GM21515 (cell line): ENCODE data around the gene RNF43.

Experiments
- ATAC-seq: cut with Tn5 transposase; IDR thresholded peaks from one replicate; pipeline ENCODE4 v1.9.1; 2021; ENCODE audit not compliant: unreplicated experiment

The RNF43 gene

DNA sequence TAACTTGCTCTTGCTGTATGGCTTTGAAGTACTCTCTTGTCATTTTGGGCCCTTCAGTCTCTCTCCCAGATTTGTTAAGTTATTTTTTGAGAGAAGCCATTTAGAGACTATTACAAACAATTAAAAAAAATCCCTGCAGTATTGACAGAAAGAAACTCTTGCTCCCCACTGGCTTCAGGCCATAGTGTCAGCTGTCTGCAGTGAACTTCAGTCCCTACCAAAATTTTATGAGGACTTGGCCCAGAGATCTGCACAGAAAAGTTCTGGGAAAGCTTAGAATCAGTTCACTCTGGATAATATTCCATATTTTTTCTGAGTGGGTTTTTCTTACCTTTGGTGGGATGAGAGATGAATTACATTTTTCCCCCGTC lies 34.5 kb downstream of the RNF43 start:
- ATAC-seq, result no peak

DNA sequence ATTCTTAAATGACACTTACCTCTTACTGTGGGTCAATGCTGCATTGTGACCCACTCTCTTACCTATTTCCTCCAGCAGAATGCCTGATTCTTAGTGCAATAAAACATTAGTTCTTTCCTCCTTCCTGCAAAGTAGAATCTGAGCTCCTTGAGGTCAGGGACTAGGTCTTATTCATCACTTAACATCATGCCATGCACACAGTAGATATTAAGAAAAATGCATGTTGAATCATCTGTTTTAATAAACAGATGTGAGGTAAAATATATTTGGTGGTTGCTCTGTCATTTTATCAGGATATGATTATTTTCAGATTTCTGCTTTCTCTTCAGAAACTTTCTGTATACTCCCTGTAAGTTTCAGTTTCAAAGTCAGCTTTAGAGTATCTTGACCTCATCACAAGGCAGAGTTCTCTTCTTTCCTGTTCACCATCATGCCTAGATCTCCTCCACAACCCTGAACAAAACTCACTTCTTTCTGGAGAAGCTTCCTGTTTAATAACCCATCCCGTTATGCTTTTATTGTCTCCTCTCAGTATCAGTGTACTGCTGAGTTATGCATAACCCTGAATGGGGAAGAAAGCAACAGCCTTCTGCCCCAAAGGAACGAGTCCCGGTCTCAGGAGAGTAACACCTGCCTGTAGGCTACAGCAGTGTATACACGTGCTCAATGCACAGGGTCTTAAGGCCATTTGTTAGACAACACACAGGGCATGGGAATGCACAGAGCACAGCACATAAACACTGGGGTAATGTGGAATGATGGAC lies 35.0 kb downstream of the RNF43 start:
- ATAC-seq, result peak; percentile 68

- ATAC-seq, result no peak
Observed at GRCh38 chr17:58381124-58382035, 36.0 kb downstream of the RNF43 start.

- ATAC-seq, result no peak
Observed at GRCh38 chr17:58380207-58381123, 36.9 kb downstream of the RNF43 start.

DNA sequence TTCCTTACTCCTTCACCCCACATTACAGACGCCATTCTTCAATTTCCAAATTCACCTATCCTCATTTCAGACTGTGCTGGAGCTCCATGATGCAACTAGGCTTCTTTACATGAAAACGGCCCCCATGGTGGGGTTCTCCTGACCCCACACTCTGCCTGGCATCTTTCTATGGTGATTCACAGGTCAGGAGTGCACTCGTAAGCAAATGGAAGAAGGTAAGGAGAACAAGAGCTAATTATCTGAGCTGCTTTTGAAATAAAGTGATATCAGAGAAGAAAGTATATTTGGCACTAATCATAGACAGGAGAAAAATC lies 37.9 kb downstream of the RNF43 start:
- ATAC-seq, result no peak

DNA sequence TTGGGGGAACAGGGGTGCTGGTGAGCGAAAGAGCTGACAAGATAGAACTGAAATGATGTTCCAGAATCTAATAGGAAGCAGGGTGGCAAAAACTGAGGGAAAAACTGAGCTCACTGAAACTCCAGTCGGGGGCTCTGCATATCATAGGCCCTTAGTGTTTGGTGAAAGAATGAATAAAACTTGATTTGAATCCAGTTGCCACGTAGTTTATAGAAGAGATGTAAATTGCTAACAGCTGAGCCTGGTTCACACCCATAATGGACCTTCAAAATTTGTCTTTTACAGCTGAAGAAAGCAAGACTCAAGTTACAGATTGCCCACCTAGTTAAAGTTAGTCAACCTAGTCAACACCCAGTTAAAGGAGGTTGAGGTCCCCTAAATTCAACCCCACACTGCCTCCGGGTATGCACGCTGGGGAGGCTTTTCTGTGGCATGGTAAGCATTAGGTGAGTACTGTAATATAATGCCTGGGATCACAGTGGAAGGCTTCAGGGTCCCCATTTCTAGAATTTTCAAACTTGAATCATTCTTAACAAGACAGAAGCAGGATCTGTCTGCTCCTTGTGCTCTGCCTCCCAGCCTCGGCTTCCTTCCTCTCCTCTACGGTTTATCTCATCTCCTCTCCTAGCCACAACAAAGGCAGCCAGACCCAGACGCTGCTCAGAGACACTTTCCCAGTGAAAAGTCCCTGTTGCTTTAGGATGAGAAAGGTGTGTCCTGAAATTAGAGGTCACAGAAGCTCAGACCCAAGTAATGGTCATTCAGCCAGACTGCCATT lies 38.4 kb downstream of the RNF43 start:
- ATAC-seq, result no peak

DNA sequence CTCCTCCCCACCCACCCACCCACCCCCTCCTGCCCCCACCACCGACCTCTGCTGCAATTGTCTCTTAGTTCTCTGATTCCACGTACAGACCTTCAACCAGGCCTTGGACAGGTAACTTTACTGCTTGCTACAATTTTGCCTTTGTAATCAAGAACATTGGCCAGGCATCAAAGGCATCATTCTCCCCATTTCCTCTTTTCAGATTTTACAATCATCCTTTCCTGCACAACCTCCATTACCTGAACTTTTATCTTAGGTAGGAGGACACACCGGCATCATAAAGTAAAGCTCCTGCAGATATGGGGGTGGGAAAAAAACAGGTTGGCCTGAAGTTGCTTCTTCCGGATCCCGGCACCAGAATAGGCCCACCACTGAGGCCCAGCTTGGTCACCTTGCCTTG lies 39.7 kb downstream of the RNF43 start:
- no peak for ATAC-seq

- ATAC-seq, result no peak
Observed at GRCh38 chr17:58377093-58377601, 40.2 kb downstream of the RNF43 start.

- no peak for ATAC-seq
Observed at GRCh38 chr17:58376472-58377000, 40.8 kb downstream of the RNF43 start.

GRCh38 chr17:58375811-58376210 lies 41.5 kb downstream of the RNF43 start:
- ATAC-seq, result no peak

DNA sequence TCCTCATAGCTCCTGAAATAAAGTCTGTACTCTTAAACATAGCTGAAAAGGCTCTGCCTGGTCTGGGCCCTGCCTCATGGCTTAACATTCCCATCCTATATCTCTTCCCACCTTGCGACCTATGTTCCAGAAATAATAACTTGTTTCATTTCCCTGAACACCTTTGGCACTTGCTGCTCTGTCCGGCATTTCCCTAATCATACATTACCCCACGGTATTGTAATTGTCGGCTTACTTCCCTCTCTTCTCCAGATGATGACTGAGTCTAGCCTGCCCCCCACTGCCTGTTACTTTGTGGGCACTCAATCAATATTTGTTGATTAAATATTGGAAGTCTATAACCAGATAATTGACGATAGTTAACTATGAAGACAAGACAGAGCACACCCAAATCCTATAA lies 42.1 kb downstream of the RNF43 start:
- no peak for ATAC-seq

GRCh38 chr17:58373923-58374322 lies 43.4 kb downstream of the RNF43 start:
- no peak for ATAC-seq

DNA sequence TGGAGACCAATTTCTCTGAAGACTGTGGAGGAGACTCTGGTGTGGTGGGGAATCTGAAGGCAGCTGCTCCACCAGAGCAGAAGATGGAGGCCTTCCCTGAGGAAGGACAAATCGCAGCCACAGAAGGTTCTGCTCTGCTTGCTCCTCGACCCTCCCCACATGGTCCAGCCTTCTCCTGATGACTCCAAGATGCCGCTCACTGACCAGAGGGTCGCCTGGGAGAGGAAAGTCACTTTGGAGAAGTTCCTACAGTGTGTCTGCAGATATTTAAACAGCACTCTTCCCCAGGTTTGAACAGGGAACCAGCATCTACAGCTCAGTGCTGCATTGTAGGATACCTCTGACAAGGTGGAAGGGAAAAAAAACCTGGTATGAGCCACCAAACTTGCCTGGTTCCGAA lies 44.3 kb downstream of the RNF43 start:
- no peak for ATAC-seq

DNA sequence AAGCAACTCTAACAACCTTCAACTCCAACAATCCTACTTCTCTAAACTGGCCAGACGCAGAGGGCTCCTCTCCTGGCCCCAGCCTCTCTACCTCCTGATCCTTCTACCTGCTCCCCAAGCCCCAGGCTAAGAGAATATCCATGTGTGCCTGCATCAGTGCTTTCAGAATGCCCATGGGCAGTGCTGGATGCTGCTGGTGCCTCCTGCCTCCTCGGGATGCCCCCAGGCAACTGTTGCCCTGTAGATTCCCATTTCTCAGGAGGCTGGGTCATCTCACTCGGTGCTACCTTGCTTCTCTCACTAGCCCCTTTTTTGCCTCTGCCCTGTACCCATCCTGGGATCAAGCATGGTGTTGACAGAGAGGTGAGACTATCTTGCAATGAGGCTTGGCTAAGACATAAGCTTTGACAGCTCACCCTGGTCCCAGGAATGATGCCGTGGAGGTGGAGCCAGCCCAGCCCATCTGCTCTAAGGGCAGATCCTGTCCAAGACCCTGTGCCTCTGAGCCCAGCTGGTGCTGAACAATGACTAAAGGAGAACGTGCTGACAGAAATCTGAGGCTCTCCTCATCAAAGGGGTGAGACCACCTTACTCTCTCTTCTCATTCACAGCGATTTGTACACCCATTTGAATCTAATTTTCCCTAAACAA lies 45.9 kb downstream of the RNF43 start:
- ATAC-seq, result no peak

- no peak for ATAC-seq
Observed at GRCh38 chr17:58370716-58371115, 46.6 kb downstream of the RNF43 start.

GRCh38 chr17:58370309-58370708 lies 47.0 kb downstream of the RNF43 start:
- no peak for ATAC-seq

DNA sequence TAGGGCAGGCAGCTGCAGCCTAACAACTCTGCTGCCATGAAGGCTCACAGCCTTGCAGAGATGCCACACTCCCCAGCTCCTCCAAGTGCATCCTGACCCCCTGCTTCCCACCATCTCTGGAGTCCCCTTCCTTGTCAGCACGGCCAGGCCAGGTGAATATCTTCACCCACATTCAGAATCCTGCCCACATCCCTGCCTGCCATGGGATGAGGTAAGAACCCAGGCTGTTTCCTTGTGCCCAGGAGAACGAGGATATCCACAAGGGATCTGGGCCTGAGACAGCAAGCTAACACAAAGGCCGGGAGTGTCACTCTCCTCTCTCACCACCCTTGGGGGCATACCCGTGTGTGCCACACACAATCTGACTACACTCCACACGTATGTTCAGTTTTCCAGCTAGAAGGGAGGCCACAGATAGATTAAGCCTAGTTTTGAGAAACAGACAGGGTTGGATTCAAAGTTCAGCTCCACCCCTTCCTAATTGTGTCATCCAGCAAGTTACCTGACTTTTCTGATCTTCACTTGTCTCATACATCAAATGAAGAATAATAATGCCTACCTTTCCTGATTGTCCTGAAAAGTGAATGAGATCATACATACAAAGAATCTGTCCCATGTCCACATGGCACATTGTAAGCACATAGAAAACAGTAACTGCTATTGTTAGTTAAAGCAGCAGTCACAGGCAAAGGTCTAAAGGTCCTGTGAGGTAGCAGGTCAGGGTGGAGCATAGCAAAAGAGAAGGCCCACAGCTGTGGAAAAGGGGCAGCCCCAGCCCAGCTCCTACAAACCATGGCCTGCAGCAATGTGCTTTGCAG lies 47.9 kb downstream of the RNF43 start:
- no peak for ATAC-seq

DNA sequence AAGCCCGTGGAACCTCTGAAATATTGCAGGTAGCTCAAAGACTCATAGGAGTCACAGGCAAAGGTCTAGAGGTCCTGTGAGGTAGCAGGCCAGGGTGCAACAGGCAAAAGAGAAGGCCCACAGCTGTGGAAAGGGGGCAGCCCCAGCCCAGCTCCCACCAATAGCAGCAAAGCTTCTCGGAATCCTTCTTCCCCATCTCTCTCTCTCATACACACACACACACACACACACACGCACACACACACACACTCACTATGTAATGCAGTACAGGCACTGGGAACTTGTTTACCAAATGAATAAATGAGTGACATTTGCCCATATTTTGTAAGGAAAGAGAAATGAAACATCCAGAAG lies 48.5 kb downstream of the RNF43 start:
- no peak for ATAC-seq
